Lower leg skin (tissue), 4 donors: ENCODE results near the gene DACT2. TPM values are rescaled to one million over a fixed set of nuclear protein-coding genes. Genes with fewer than 3 reads are reported as not detected.

Experiments used
- DNase-seq, 2 donors: peaks; one replicate each; pipeline ENCODE4 v3.0.0-alpha.2; 2019; ENCODE audit warnings: low spot score in 2 of 2
- H3K4me3 ChIP-seq: fragments of 200-600 bp; sonication (generic); 2 replicates; pipeline ENCODE4 v1.5.1; 2017; ENCODE audit warnings: mild to moderate bottlenecking, low read depth; ENCODE audit not compliant: poor library complexity, severe bottlenecking
- POLR2A ChIP-seq, 2 donors: fragments of 450-650 bp; IDR thresholded peaks; one replicate each; pipeline ENCODE4 v1.6.1; 2016 to 2017; ENCODE audit warnings: antibody characterized with exemption in 2 of 2, mild to moderate bottlenecking in 1 of 2, moderate library complexity in 1 of 2
- WGBS, 2 donors: methylation state at CpG; one replicate each; pipeline ENCODE4 v1.1.5; 2018; 5-methylcytosine and 5-hydroxymethylcytosine counted together
- intact Hi-C: fragments of 100-400 bp; cut with DNase I; formaldehyde crosslinking; loops from one replicate; pipeline ENCODE4 v1.15.0; 2023; ENCODE audit warnings: low total_unique reads
- total RNA-seq, 4 donors: library from RNA; depleted of rRNA; stranded (reverse); fragments of >200 nt; gene quantifications; one replicate each; pipeline ENCODE4 v1.1.0, GENCODE V29; 2016
- TF ChIP-seq, protein P1 (sequence below), 3 donors: fragments of 450-650 bp; IDR thresholded peaks; one replicate each; pipeline ENCODE4 v1.5.1; 2016; ENCODE audit warnings: antibody characterized with exemption in 3 of 3, mild to moderate bottlenecking in 3 of 3, moderate library complexity in 2 of 3

The DACT2 gene
- total RNA-seq, 4 donors from 2014 or later: 11.1 to 19.1 (median 15.4) TPM

DNA sequence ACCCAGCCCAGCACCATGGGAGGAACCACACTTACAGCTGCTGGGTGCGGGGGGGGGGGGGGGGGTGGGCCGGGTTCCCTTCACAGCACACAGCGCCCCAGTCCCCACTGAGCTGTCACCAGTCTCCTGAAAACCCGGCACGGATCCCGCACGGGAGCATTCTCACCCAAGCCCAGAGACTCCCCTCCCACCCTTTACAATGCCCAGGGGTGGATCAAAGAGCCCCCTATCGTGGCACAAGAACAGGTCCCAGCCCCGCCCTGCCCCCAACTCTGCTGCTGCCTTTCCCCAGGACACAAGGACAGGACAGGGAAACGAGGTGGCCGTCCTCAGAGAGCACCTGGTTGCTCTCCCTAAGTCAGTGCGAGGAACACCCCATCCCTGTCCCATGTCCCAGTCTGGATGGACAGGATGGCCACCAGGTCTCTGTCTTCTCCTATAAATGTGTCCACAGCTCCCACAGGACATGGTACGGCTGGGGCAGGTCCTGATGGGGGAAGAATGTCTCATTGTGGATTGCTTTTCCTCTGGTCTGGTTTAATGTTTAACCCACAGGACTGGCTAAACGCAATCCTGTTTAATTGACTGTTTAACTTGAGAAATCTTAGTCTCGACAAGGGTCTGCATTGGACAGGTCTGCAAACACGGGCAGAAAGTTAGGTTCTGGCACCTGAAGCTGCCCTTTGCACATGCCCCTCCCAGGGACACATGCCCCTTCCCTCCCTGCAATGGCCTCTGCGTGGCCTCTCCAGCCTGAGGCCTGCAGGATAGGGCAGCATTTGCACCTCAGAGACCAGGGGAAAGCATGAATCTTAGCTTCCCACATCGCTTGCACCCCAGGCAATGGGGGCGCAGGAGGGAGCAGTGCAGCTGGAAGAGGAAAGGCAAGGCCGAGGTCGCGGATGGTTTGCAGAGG, 45.3 kb downstream of the DACT2 start:
- peak in 1 of 2 donors; percentile 74 for DNase-seq
- no peak overlapping the region for H3K4me3 ChIP-seq
- WGBS, 2 donors: 74 to 79% methylated on average over 20 to 21 of the region's 22 CpGs
- TF ChIP-seq, protein P1, sequence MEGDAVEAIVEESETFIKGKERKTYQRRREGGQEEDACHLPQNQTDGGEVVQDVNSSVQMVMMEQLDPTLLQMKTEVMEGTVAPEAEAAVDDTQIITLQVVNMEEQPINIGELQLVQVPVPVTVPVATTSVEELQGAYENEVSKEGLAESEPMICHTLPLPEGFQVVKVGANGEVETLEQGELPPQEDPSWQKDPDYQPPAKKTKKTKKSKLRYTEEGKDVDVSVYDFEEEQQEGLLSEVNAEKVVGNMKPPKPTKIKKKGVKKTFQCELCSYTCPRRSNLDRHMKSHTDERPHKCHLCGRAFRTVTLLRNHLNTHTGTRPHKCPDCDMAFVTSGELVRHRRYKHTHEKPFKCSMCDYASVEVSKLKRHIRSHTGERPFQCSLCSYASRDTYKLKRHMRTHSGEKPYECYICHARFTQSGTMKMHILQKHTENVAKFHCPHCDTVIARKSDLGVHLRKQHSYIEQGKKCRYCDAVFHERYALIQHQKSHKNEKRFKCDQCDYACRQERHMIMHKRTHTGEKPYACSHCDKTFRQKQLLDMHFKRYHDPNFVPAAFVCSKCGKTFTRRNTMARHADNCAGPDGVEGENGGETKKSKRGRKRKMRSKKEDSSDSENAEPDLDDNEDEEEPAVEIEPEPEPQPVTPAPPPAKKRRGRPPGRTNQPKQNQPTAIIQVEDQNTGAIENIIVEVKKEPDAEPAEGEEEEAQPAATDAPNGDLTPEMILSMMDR (IDR thresholded peaks at IDR 0.05): no peak
- TF ChIP-seq POLR2A (IDR thresholded peaks at IDR 0.05): no peak
- intact Hi-C loops: no loop called here

DNA sequence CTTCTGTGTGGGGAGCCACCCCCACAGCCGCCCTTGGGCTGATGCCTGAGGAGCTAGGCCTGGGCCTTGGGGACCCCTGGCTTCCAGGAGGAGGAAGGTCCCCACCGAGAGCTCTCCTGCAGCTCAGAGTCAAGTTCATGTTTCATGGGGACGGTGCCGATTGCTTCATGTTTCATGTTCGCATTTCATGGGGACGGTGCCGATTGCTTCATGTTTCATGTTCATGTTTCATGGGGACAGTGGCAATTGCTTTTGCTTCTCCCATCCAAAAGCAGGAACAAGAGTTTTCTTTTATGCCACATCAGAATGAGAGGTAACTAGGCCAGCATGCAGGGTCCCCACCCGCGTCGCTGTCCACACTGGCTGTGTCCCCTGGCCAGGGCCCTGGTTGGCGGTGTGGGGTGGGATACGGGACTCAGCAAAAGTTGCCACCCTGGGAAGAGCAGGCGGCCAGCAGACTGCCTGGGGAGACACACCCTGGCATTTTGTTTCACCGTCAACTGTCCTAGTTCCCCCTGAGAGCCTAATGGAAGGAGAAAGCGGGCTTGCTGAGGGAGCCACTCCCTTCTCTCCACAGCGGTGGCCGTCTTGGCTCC, 46.0 kb downstream of the DACT2 start:
- peak in 1 of 2 donors; percentile 69 for DNase-seq
- no peak overlapping the region for H3K4me3 ChIP-seq
- no peak for TF ChIP-seq POLR2A (IDR thresholded peaks at IDR 0.05)
- TF ChIP-seq, protein P1 (IDR thresholded peaks at IDR 0.05): no peak
- WGBS, 2 donors: 82 to 84% methylated on average over 15 to 17 of the region's 17 CpGs
- intact Hi-C loops: no loop called here

- TF ChIP-seq, protein P1 (IDR thresholded peaks at IDR 0.05): no peak
- no peak for TF ChIP-seq POLR2A (IDR thresholded peaks at IDR 0.05)
- WGBS, 2 donors: 47 to 49% methylated on average over 17 of the region's 17 CpGs
- peak in 1 of 2 donors; percentile 39 for DNase-seq
- H3K4me3 ChIP-seq: no peak overlapping the region
- intact Hi-C loops: no loop called here
Observed at GRCh38 chr6:168272415-168273325, 46.9 kb downstream of the DACT2 start.

DNA sequence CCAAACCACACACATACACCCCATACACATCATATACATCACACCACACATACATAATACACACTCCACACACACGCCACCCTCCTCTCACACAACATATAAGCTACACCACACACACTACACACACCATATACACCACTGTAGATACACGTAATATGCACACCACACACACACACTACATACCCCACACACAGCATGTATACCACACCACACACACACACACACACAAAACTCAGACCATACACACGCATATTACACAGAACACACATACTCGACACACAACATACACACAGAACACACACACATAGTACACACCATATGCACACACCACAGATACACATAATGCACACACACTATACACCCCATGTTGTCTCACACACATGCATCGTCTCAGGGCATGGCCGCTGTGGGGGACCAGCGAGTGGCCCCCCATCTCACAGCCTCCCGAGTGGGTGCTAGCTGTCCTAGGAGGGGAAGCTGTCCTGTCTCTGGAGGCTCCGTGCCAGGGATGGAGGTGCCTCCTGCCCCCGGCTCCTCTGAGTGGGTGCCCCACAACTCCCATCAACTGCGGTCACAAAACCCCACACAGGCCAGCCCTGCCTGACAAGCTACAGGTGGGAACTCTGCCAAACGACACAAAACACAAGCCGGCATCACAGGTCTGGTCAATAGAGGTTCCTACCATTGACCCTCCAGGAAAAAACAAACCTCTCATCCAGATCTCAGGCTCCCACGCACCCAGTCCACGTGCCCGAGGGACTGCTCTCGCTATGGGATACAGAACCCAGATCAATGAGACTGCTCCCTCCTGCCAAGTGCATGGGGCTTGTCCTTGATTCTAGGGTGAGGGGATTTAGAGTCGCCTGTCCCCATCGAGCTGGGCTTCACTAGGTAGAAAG, 49.1 kb downstream of the DACT2 start:
- WGBS, 2 donors: 89 to 93% methylated on average over 19 of the region's 19 CpGs
- peak in 1 of 2 donors; percentile 37 for DNase-seq
- TF ChIP-seq, protein P1 (IDR thresholded peaks at IDR 0.05): no peak
- TF ChIP-seq POLR2A (IDR thresholded peaks at IDR 0.05): no peak
- intact Hi-C loops: no loop called here
- no peak overlapping the region for H3K4me3 ChIP-seq
